Neural cell (in vitro differentiated cells): ENCODE results near the gene ACER1. TPM values are rescaled to one million over a fixed set of nuclear protein-coding genes. Genes with fewer than 3 reads are reported as not detected.
"Not testable (repeated sequence)": the region's sequence is repeated elsewhere in the genome, so short reads cannot be mapped to it uniquely, and the experiment has no call there.

ENCODE experiments used
- H2AFZ ChIP-seq: fragments of 200-600, 300-800 bp; sonication (generic), shearing (Covaris generic); 2 replicates; pipeline ENCODE4 v1.6.0; 2014; ENCODE audit warnings: low read depth, mild to moderate bottlenecking, antibody characterized with exemption, low read length, moderate library complexity
- H3F3A ChIP-seq: fragments of 200-600 bp; shearing (Covaris generic); 2 replicates; pipeline ENCODE4 v1.6.1; 2016; ENCODE audit warnings: mild to moderate bottlenecking, moderate library complexity, mixed read lengths, antibody characterized with exemption, low read length; ENCODE audit not compliant: insufficient read depth, poor library complexity, severe bottlenecking
- H3K27ac ChIP-seq: fragments of 200-600, 300-800 bp; sonication (generic), shearing (Covaris generic); 2 replicates; pipeline ENCODE4 v1.5.1; 2014; ENCODE audit warnings: mild to moderate bottlenecking, low read length, moderate library complexity
- H3K27me3 ChIP-seq: fragments of 300-800, 200-600 bp; sonication (generic), shearing (Covaris generic); 2 replicates; pipeline ENCODE4 v1.6.0; 2014; ENCODE audit warnings: mild to moderate bottlenecking, low read depth, low read length, moderate library complexity; ENCODE audit not compliant: insufficient read depth
- H3K36me3 ChIP-seq: fragments of 300-800, 200-600 bp; sonication (generic), shearing (Covaris generic); 2 replicates; pipeline ENCODE4 v1.5.1; 2014; ENCODE audit warnings: mild to moderate bottlenecking, antibody characterized with exemption, low read length, moderate library complexity; ENCODE audit not compliant: insufficient read depth
- H3K4me2 ChIP-seq: fragments of 300-800, 200-600 bp; sonication (generic), shearing (Covaris generic); 2 replicates; pipeline ENCODE4 v1.6.0; 2014; ENCODE audit warnings: mild to moderate bottlenecking, low read length
- H3K4me3 ChIP-seq: fragments of 300-800, 200-600 bp; sonication (generic), shearing (Covaris generic); 2 replicates; pipeline ENCODE4 v1.5.1; 2014; ENCODE audit warnings: mild to moderate bottlenecking, low read length, moderate library complexity
- H3K79me2 ChIP-seq: fragments of 200-600 bp; shearing (Covaris generic); replicated peaks from 2 replicates; pipeline ENCODE4 v1.6.0; 2014; ENCODE audit warnings: mild to moderate bottlenecking, low read length, moderate library complexity; ENCODE audit not compliant: insufficient read depth
- H3K9ac ChIP-seq: fragments of 300-800, 200-600 bp; sonication (generic), shearing (Covaris generic); 2 replicates; pipeline ENCODE4 v1.6.1; 2016; ENCODE audit warnings: mild to moderate bottlenecking, low read length, mixed read lengths
- H3K9me2 ChIP-seq: fragments of 200-600 bp; shearing (Covaris generic); 2 replicates; pipeline ENCODE4 v1.6.1; 2016; ENCODE audit warnings: mild to moderate bottlenecking, low read length, mixed read lengths; ENCODE audit not compliant: insufficient read depth
- H3K9me3 ChIP-seq: fragments of 200-600, 300-800 bp; sonication (generic), shearing (Covaris generic); 2 replicates; pipeline ENCODE4 v1.6.1; 2016; ENCODE audit warnings: mild to moderate bottlenecking, mixed run types, low read length, moderate library complexity, mixed read lengths
- H4K20me1 ChIP-seq: fragments of 200-600 bp; shearing (Covaris generic); 2 replicates; pipeline ENCODE4 v1.6.1; 2016; ENCODE audit warnings: mild to moderate bottlenecking, mixed run types; ENCODE audit not compliant: insufficient read depth
- EP300 ChIP-seq: fragments of 450-650 bp; conservative IDR thresholded peaks from 2 replicates; pipeline ENCODE4 v1.6.1; 2014; ENCODE audit warnings: antibody characterized with exemption, mild to moderate bottlenecking, moderate library complexity; ENCODE audit not compliant: poor library complexity, severe bottlenecking
- EZH2 ChIP-seq: fragments of 200-600, 300-800 bp; shearing (Covaris generic), sonication (generic); IDR thresholded peaks from 2 replicates; pipeline ENCODE4 v1.6.1; 2014; ENCODE audit warnings: antibody characterized with exemption, low read length, borderline replicate concordance, mild to moderate bottlenecking; ENCODE audit not compliant: insufficient read depth, poor library complexity, severe bottlenecking
- MXI1 ChIP-seq: fragments of 450-650 bp; conservative IDR thresholded peaks from 2 replicates; pipeline ENCODE4 v1.6.1; 2014; ENCODE audit warnings: antibody characterized with exemption, mild to moderate bottlenecking; ENCODE audit not compliant: poor library complexity, severe bottlenecking
- POLR2AphosphoS5 ChIP-seq: IDR thresholded peaks from 2 replicates; pipeline ENCODE4 v1.6.1; 2012
- RAD21 ChIP-seq: fragments of 450-650 bp; conservative IDR thresholded peaks from 2 replicates; pipeline ENCODE4 v1.6.1; 2014; ENCODE audit warnings: antibody characterized with exemption, mild to moderate bottlenecking, moderate library complexity
- SMC3 ChIP-seq: fragments of 450-650 bp; conservative IDR thresholded peaks from 2 replicates; pipeline ENCODE4 v1.6.1; 2014; ENCODE audit warnings: antibody characterized with exemption, mild to moderate bottlenecking, moderate library complexity; ENCODE audit not compliant: poor library complexity
- TAF1 ChIP-seq: IDR thresholded peaks from 2 replicates; pipeline ENCODE4 v1.6.1; 2012; ENCODE audit warnings: low read depth
- polyA plus RNA-seq: library from polyadenylated mRNA; depleted of rRNA; stranded (reverse); fragments of >200 nt; gene quantifications from 2 replicates; pipeline ENCODE4 v1.2.3, GENCODE V29; 2014
- TF ChIP-seq, protein P1 (sequence below): fragments of 450-650 bp; IDR thresholded peaks from 2 replicates; pipeline ENCODE4 v1.5.1; 2014; ENCODE audit warnings: antibody characterized with exemption, mild to moderate bottlenecking, moderate library complexity; ENCODE audit not compliant: poor library complexity, severe bottlenecking
- TF ChIP-seq, protein P2 (sequence below): IDR thresholded peaks from 2 replicates; pipeline ENCODE4 v1.6.1; 2012; ENCODE audit warnings: borderline replicate concordance

The ACER1 gene
- polyA plus RNA-seq, 1 donor from 2014 or later: not detected

DNA sequence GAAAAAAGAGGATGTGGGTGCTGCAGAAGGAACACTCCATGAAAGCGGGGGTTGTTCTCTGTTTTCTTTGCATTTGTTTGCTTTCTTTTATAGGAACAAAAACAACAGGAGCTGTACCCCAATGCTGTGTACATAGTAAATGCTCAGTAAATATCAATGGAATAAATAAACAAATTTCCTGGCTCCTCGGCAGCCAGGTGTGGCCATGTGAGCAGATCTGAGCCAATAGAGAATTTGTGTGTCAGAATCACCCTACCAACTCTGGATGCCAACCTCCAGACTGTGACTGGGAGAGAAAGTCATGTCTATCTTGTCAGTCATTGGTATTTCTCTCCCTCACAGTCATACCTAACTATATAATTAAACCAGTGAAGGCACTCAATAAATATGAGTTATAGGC lies 17.3 kb upstream of the ACER1 start:
- Histone ChIP-seq H3K9me3 (no peaks in the 10 kb centered on the region), H3K79me2 (no peaks in the 10 kb centered on the region), H3K27ac (no peak overlapping the region), H3K9ac (no peak overlapping the region), H3K4me2 (no peak overlapping the region), H3K27me3 (no peaks in the 10 kb centered on the region), H3K4me3 (no peak overlapping the region), H2AFZ (no peak overlapping the region), H3K9me2 (no peaks in the 10 kb centered on the region), H3F3A (no peaks in the 10 kb centered on the region), H4K20me1 (no peaks in the 10 kb centered on the region), H3K36me3 (no peaks in the 10 kb centered on the region)
- TF ChIP-seq, protein P1, sequence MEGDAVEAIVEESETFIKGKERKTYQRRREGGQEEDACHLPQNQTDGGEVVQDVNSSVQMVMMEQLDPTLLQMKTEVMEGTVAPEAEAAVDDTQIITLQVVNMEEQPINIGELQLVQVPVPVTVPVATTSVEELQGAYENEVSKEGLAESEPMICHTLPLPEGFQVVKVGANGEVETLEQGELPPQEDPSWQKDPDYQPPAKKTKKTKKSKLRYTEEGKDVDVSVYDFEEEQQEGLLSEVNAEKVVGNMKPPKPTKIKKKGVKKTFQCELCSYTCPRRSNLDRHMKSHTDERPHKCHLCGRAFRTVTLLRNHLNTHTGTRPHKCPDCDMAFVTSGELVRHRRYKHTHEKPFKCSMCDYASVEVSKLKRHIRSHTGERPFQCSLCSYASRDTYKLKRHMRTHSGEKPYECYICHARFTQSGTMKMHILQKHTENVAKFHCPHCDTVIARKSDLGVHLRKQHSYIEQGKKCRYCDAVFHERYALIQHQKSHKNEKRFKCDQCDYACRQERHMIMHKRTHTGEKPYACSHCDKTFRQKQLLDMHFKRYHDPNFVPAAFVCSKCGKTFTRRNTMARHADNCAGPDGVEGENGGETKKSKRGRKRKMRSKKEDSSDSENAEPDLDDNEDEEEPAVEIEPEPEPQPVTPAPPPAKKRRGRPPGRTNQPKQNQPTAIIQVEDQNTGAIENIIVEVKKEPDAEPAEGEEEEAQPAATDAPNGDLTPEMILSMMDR: no peak
- TF ChIP-seq EZH2 (no peak), RAD21 (no peak), TAF1 (no peak), POLR2AphosphoS5 (no peak), SMC3 (no peak), MXI1 (no peak), EP300 (no peak)

DNA sequence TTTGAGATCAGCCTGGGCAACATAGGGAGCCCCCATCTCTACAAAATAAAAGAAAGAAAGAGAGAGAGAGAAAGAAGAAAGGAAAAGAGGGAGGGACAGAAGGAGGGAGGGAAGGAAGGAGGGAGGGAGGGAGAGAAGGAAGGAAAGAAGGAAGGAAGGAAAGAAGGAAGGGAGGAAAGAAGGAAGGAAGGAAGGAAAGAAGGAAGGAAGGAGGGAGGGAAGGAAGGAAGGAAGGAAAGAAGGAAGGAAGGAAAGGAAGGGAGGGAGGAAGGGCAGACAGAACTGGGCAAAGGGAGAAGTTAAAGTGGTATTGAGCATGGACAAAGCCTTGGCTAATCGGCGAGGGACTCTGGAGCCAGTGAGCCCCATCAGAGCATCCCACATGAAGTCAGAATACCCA lies 15.9 kb upstream of the ACER1 start:
- H3K79me2 ChIP-seq, H3K27me3 ChIP-seq, H3K9ac ChIP-seq, H3K27ac ChIP-seq, H3K9me2 ChIP-seq, H3K4me3 ChIP-seq, H2AFZ ChIP-seq, H4K20me1 ChIP-seq, H3K4me2 ChIP-seq, H3K9me3 ChIP-seq, H3K36me3 ChIP-seq, H3F3A ChIP-seq: not testable (repeated sequence)

DNA sequence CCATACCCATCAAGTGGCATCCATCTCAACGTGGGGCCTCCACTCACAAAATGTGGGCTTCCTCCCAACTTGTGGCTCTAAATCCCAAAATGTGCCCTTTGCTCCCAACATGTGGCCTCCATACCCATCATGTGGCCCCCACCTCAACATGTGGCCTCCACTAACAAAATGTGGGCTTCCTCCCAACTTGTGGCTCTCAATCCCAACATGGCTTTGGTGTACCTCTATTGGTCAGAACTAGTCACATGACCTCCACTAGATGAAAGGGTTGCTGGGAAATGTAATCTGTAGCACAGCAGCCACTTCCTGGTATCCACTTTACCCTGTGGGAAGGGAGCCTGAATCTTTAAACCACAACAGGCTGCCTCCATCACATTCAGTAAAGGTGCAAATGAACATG lies 10.1 kb upstream of the ACER1 start:
- H3K27me3 ChIP-seq: no peaks in the 10 kb centered on the region
- H3K4me2 ChIP-seq: no peak overlapping the region
- no peaks in the 10 kb centered on the region for H3K9me2 ChIP-seq
- no peaks in the 10 kb centered on the region for H3F3A ChIP-seq
- no peaks in the 10 kb centered on the region for H4K20me1 ChIP-seq
- H2AFZ ChIP-seq: no peak overlapping the region
- H3K9ac ChIP-seq: no peak overlapping the region
- H3K36me3 ChIP-seq: no peaks in the 10 kb centered on the region
- H3K4me3 ChIP-seq: no peak overlapping the region
- TF ChIP-seq EZH2 (no peak), SMC3 (no peak), MXI1 (no peak), RAD21 (no peak), EP300 (no peak), POLR2AphosphoS5 (no peak), TAF1 (no peak)
- TF ChIP-seq, protein P1: no peak
- TF ChIP-seq, protein P2, sequence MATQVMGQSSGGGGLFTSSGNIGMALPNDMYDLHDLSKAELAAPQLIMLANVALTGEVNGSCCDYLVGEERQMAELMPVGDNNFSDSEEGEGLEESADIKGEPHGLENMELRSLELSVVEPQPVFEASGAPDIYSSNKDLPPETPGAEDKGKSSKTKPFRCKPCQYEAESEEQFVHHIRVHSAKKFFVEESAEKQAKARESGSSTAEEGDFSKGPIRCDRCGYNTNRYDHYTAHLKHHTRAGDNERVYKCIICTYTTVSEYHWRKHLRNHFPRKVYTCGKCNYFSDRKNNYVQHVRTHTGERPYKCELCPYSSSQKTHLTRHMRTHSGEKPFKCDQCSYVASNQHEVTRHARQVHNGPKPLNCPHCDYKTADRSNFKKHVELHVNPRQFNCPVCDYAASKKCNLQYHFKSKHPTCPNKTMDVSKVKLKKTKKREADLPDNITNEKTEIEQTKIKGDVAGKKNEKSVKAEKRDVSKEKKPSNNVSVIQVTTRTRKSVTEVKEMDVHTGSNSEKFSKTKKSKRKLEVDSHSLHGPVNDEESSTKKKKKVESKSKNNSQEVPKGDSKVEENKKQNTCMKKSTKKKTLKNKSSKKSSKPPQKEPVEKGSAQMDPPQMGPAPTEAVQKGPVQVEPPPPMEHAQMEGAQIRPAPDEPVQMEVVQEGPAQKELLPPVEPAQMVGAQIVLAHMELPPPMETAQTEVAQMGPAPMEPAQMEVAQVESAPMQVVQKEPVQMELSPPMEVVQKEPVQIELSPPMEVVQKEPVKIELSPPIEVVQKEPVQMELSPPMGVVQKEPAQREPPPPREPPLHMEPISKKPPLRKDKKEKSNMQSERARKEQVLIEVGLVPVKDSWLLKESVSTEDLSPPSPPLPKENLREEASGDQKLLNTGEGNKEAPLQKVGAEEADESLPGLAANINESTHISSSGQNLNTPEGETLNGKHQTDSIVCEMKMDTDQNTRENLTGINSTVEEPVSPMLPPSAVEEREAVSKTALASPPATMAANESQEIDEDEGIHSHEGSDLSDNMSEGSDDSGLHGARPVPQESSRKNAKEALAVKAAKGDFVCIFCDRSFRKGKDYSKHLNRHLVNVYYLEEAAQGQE: no peak
- no peaks in the 10 kb centered on the region for H3K79me2 ChIP-seq
- no peaks in the 10 kb centered on the region for H3K9me3 ChIP-seq
- H3K27ac ChIP-seq: no peak overlapping the region
